Thymus (tissue), 2 donors: ENCODE measurements around the gene EDN2. TPM values are rescaled to one million over a fixed set of nuclear protein-coding genes. Genes with fewer than 3 reads are reported as not detected.

Experiments
- polyA plus RNA-seq: library from polyadenylated mRNA; stranded (reverse); fragments of 200-250 nt; gene quantifications from one replicate; pipeline ENCODE4 v1.2.3, GENCODE V29; 2013
- total RNA-seq: library from RNA; stranded (reverse); fragments of 120-200 nt; gene quantifications from one replicate; pipeline ENCODE4 v1.2.4, GENCODE V29; 2013
- donor health status: healthy.

Gene EDN2
- total and polyA plus RNA-seq, 2 donors = 0.14 to 1.0 TPM

Other genes with a start within 250 kb of the EDN2 start
- gene SCMH1, start 242.4 kb downstream of the EDN2 start, total RNA-seq = 17.8 TPM
- gene SCMH1, start 242.4 kb downstream of the EDN2 start, polyA plus RNA-seq = 14.8 TPM
- 1.6 TPM for gene FOXO6, start 123.2 kb downstream of the EDN2 start, total RNA-seq
- gene FOXO6, start 123.2 kb downstream of the EDN2 start, polyA plus RNA-seq = 1.1 TPM